NT2/D1 (cell line): ENCODE measurements around the gene CCDC171.

Source experiments
- SUZ12 ChIP-seq: IDR thresholded peaks from 2 replicates; pipeline ENCODE4 v1.6.1; 2011; ENCODE audit not compliant: insufficient read length, insufficient read depth; ENCODE audit errors: extremely low read depth
- YY1 ChIP-seq: IDR thresholded peaks from 2 replicates; pipeline ENCODE4 v1.6.1; 2011; ENCODE audit not compliant: insufficient read length, insufficient read depth
- ZNF274 ChIP-seq: IDR thresholded peaks from 2 replicates; pipeline ENCODE4 v1.6.1; 2011; ENCODE audit warnings: mild to moderate bottlenecking, low read depth, low read length

DNA sequence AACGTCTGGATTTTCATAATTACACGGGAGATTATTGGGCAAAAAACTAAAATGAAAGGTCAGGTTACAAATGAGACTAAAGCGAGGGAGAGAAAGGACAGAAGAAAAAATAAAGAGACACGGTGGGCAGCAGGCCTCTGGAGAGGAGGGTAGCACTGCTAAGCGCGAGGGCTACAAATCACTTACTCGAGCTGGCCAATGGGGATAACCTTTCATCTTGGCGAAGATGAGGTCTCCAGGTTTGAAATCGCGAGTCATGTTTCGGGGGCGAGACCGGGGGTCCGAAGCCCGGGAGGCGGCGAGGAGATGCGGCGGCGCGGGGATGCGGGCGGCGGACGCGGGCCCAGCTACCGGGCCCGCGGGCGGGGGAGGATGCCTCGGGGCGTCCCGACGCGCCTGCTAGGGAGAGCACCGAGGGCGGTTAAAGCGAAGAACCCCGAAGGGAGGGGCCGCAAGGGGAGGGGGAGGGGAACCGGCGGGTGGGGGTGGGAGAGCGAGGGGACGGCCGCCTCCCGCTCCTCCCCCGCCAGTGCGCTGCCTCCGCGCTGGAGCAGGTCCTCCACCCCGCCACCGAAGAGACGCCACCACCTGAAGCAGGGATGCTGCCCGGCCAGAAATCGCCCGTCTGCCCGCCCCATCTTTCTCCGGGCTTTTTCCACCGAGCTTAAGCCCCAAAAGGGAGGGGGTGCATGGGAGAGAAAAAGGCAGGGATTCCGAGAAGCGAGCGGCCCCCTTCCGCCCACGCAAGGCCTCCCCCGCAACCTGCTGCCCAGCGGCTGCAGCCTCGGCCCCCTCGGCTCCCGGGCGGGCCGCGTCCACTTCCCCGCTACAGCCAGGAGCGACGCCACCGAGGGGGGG lies 42.7 kb upstream of the CCDC171 start:
- TF ChIP-seq YY1, result no peak
- TF ChIP-seq ZNF274, result no peak
- no peak for TF ChIP-seq SUZ12
